Stomach (tissue), 4 donors: ENCODE measurements around the gene BASP1.

Experiments used
- CTCF ChIP-seq, 7 experiments: fragments of 450-650 bp in 4 of 7; fragments of 200-600 bp in 3 of 7; sonication (generic) in 3 of 7; IDR thresholded peaks; one replicate each; pipeline ENCODE4 v1.5.1; 2016 to 2019; ENCODE audit warnings: antibody characterized with exemption in 7 of 7, control low read depth in 2 of 7, mild to moderate bottlenecking in 1 of 7
- POLR2A ChIP-seq, 4 donors: fragments of 450-650 bp; IDR thresholded peaks; one replicate each; pipeline ENCODE4 v1.6.1; 2016; ENCODE audit warnings: antibody characterized with exemption in 4 of 4, control low read depth in 2 of 4, mild to moderate bottlenecking in 1 of 4, moderate library complexity in 1 of 4
- POLR2AphosphoS5 ChIP-seq, 3 donors: sonication (generic); formaldehyde crosslinking; IDR thresholded peaks; one replicate each; pipeline ENCODE4 v1.6.1; 2016; ENCODE audit warnings: antibody characterized with exemption in 3 of 3

DNA sequence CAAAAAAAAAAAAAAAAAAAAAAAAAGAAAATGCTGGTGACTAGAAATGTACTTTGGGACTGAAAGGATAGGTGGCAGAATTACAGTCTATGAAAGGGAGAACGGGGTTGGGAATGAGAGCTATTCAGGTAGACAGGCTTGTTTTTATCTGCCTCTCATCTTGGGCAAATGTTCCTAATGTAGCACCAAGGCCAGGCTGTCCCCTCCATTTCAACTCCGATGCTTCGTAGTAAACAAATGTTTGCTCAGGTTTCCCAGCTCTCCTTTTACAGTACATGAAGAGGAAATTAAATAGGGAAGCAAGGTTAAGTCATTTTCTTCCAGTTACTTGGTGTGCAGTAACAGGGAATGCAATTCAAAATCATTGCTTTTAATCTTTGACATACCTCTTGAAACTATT is 4.4 kb upstream of the BASP1 start:
- TF ChIP-seq CTCF (IDR thresholded peaks at IDR 0.05), result no peak
- TF ChIP-seq POLR2AphosphoS5 (IDR thresholded peaks at IDR 0.05), result no peak
- TF ChIP-seq POLR2A (IDR thresholded peaks at IDR 0.05), result no peak
